Umbilical cord (tissue), 2 donors: ENCODE measurements around the gene RBKS. TPM values are rescaled to one million over a fixed set of nuclear protein-coding genes. Genes with fewer than 3 reads are reported as not detected.
"Not testable (repeated sequence)": the region's sequence is repeated elsewhere in the genome, so short reads cannot be mapped to it uniquely, and the experiment has no call there.

Experiments
- DNase-seq: peaks from one replicate; pipeline ENCODE4 v3.0.0-alpha.2; 2015; ENCODE audit warnings: low spot score
- total RNA-seq: library from RNA; depleted of rRNA; stranded (reverse); fragments of >200 nt; gene quantifications from one replicate; pipeline ENCODE4 v1.2.3, GENCODE V29; 2014; ENCODE audit warnings: low replicate concordance; ENCODE audit not compliant: insufficient read depth

RBKS gene
- total RNA-seq, 1 donor from 2014 or later, result 17.6 TPM

DNA sequence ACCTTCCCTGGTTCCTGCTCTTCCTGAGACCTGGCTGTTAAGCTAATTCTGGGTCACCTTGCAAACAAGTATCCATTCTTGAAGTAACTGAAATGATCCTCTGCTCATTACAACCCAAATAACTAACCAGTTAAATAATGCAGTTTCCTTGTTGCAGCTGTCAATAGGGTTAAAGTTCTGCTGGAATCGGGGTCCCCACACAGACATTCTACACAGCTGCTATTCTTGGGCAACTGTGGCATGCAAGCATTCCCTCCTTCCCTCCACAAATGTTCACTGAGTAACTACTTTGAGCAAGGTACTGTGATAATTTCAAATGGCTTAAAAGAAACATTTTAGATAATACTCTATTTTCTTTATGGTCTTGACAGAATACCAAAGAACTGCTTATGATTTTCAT lies 17.1 kb downstream of the RBKS start:
- DNase-seq, result no peak

GRCh38 chr2:27871802-27872201 lies 18.4 kb downstream of the RBKS start:
- no peak for DNase-seq

GRCh38 chr2:27870724-27871123 lies 19.5 kb downstream of the RBKS start:
- DNase-seq, result no peak

GRCh38 chr2:27869763-27870162 lies 20.4 kb downstream of the RBKS start:
- DNase-seq, result no peak

DNA sequence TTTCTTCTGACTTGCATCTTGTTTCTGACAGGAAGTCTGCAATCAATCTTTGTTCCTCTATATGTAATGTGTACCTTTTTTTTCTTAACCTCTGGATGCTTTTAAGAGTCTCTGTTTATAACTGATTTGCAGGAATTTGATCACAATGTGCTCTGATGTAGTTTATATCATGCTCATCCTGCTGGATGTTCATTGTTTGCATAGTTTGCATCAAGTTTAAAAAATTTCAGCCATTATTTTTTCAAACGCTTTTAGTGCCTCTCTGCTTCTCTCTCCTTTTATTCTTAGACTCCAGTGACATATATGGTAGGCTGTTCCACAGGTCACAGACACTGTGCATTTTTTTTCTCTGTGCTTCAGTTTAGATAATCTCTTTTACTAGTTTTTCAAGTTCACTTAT lies 23.9 kb downstream of the RBKS start:
- DNase-seq, result no peak

DNA sequence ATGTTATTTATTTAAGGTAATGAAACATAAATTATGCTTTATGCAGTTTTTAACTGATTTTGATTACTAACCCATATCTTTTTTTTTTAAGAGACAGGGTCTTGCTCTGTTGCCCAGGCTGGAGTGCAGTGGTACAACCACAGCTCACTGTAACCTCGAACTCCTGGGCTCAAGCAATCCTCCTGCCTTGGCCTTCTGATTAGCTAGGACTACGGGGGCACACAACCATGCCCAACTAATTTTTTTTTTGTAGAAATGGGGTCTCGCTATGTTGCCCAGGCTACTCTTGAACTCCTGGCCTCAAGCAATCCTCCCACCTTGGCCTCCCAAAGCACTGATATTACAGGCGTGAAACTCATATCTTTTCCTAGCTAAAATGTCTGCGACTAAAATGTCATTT lies 26.2 kb downstream of the RBKS start:
- not testable (repeated sequence) for DNase-seq

DNA sequence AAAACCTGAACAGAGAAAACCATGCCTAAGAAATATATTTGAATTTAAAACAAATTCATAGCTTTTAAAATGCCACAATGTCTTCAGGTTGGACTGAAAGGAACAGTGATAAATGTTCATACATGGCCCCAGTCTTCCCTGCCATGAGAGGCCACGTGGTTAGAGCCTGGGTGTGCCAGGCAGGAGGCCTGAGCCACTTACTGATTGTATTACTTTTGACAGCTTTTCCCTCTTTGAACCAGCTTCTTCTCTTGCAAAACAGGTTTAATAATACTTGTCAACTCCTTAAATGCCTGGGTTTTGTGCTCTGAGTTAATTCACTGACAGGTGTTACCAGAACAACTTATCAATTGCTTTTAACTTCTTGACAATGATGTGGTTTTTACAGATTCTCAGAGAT lies 27.0 kb downstream of the RBKS start:
- DNase-seq, result peak; percentile 25

DNA sequence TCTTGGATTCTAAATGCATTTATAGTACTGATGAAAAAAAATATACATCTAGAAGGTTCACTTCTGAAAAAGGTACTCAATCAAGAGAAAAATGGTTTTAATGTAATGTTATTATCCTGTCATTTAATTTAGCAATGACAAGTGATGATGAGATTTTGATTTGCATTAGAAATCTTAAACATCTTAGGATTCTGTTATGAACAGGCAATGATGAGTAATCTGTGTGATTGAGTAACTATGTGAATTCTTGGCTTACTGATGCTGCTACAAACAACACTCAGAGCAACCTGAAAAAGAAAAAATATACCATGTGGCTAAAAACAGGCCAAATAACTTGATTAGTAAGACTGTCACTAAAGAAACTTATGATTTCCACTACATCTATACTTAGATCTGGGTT lies 30.1 kb downstream of the RBKS start:
- peak; percentile 54 for DNase-seq

- DNase-seq, result no peak
Measured at GRCh38 chr2:27857417-27858172, 32.6 kb downstream of the RBKS start.

- DNase-seq, result no peak
Measured at GRCh38 chr2:27856956-27857355, 33.2 kb downstream of the RBKS start.

GRCh38 chr2:27856386-27856785 lies 33.8 kb downstream of the RBKS start:
- DNase-seq, result peak; percentile 38

DNA sequence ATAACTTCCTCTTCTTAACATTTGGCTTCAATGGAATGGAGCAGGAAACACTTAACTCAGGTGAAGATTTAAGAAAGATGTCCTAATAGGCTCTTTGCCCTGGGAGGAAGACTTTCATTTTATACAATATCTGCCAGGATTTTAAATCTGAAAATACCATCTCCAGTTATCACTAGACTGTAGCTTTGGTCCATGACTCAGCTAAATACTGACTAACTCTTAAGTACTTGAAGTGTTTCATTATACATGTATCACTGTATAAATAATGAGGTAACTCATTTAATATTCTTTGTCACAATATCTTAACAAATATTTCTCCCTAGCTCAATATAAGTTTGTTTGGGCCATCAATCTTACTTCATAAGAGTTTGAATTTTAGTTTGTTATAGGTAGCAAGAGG lies 34.7 kb downstream of the RBKS start:
- DNase-seq, result peak; percentile 27

GRCh38 chr2:27854229-27854862 lies 35.8 kb downstream of the RBKS start:
- DNase-seq, result no peak

DNA sequence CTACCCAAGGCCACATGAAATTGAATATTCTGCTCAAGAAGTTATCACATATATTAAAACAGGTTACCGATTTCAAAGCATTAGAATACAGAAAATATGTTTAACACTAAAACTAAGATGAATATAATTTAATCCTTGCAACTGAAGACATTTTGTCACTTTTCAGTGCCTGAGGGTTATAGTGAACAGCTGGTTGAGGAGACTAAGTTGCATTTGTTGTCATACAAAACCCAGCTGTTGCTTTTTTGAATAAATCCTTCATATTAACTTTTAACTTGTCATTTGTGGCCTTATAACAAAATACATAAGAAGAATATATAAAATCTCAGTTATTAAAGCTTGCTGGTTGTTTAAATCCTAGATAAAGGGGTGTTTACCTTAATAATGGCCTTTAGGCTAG lies 37.5 kb downstream of the RBKS start:
- DNase-seq, result no peak

- DNase-seq, result no peak
Measured at GRCh38 chr2:27849558-27850205, 40.5 kb downstream of the RBKS start.

GRCh38 chr2:27847333-27847732 lies 42.9 kb downstream of the RBKS start:
- DNase-seq, result no peak

GRCh38 chr2:27844821-27845255 lies 45.3 kb downstream of the RBKS start:
- peak; percentile 13 for DNase-seq

DNA sequence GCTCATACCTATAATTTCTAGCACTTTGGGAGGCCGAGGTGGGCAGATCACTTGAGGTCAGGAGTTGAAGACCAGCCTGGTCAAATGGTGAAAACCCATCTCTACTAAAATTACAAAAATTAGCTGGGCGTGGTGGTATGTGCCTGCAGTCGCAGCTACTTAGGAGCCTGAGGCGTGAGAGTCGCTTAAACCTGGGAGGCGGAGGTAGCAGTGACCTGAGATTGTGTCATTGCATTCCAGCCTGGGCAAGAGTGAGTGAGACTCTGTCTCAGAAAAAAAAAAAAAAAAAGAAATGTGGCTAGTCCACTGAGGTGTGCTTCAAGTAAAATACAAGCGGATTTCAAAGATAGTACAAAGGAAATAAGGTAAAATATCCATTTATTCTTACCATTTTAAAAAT lies 46.2 kb downstream of the RBKS start:
- no peak for DNase-seq

- DNase-seq, result no peak
Measured at GRCh38 chr2:27842894-27843293, 47.3 kb downstream of the RBKS start.

DNA sequence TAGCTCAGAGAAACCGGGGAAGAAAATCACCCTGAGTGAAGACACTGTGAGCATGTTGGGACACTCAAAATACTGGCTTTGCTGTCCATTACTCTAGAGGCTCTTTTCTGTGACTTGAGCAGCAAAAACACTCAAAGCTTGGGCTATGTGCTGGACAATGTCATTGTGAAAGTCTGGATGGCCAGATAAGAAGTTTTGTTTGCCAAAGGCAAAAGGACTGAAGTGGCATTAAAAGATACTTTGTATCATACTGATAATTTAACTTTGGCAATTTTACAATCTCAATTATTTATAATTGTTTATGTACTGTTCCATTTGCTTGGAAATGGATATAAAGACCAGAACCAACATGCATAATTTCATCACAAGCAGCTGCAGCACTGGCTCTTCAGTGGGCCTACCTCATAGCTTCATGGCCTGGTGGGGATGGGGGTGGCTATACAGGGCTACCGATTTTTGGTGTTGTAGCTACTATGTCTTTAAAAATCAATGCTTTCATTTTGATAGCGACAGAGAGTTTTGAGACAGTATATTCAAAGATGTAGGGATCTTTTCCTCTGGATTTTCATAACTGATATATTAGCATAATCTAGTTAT lies 51.1 kb downstream of the RBKS start:
- no peak for DNase-seq

DNA sequence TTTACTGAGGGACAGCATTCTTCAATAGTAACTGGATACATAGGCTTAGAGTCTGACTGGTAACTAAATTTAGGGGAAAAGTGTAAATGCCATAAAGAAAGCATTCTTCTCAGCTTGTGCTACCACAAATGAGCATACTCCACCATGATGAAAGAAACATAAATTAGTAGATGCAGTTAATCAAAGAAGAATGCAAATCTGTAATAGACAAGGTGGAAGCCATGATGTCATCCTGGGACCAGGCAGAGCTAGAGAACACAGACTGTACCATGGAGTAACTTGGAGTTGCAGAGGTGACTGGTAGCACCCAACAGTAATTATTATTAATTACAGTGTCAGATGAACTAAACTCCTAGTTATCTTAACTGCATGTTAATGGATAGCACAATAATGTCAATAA lies 51.7 kb downstream of the RBKS start:
- no peak for DNase-seq

GRCh38 chr2:27833931-27834330 lies 56.3 kb downstream of the RBKS start:
- DNase-seq, result no peak

DNA sequence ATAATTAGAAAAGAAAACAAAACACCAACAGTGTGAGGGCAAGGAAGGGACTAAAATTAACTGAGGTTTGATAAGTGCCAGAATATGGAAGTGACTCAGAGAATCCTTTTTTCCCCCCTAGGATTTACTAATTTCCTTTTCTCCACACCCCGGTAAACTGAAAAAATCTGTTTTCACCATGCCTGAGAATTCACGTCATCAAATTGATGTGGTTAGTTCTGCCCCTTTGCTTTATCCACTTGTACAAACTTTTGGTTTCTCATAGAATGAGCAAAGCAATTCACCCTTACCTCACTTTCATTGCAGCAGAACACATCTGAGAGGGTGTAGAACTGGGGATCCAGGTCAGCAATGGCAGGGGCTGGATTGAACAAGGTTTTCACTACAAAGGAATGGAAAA lies 57.8 kb downstream of the RBKS start:
- DNase-seq, result no peak
